Progenitor cell of endocrine pancreas (in vitro differentiated cells): Measurements from ENCODE around the gene VIP. TPM values are rescaled to one million over a fixed set of nuclear protein-coding genes. Genes with fewer than 3 reads are reported as not detected.

Source experiments
- DNase-seq: peaks from one replicate; pipeline ENCODE4 v3.0.0; 2021; ENCODE audit warnings: low spot score; ENCODE audit not compliant: unreplicated experiment
- H3K27ac Mint-ChIP-seq: 2 replicates; pipeline ENCODE4 v1.8.0; 2021; ENCODE audit warnings: mild to moderate bottlenecking, moderate library complexity, mixed read lengths
- H3K27me3 Mint-ChIP-seq: 2 replicates; pipeline ENCODE4 v1.8.0; 2021; ENCODE audit warnings: mixed read lengths
- H3K36me3 Mint-ChIP-seq: 2 replicates; pipeline ENCODE4 v1.8.0; 2022; ENCODE audit warnings: mixed read lengths; ENCODE audit not compliant: insufficient read depth
- H3K4me1 Mint-ChIP-seq: 2 replicates; pipeline ENCODE4 v1.8.0; 2021; ENCODE audit warnings: low read depth, mixed read lengths
- H3K4me3 Mint-ChIP-seq: 2 replicates; pipeline ENCODE4 v1.8.0; 2021; ENCODE audit warnings: low read depth, mild to moderate bottlenecking, moderate library complexity, mixed read lengths
- H3K9me3 Mint-ChIP-seq: 2 replicates; pipeline ENCODE4 v1.8.0; 2021; ENCODE audit warnings: low read depth, mixed read lengths
- CTCF ChIP-seq: fragments of 200-600 bp; sonication (generic); IDR thresholded peaks from one replicate; pipeline ENCODE4 v1.5.0; 2021; ENCODE audit warnings: antibody characterized with exemption, mild to moderate bottlenecking; ENCODE audit not compliant: unreplicated experiment
- total RNA-seq: library from RNA; stranded (reverse); gene quantifications from 2 replicates; pipeline ENCODE4 v1.2.1, GENCODE V29; 2021

The VIP gene
- total RNA-seq, 1 donor from 2014 or later, result not detected

GRCh38 chr6:152775428-152775827, 24.8 kb downstream of the VIP start:
- Mint-ChIP-seq H3K4me1 (no peaks in the 10 kb centered on the region), H3K4me3 (no peak overlapping the region), H3K36me3 (no peaks in the 10 kb centered on the region), H3K27me3 (no peaks in the 10 kb centered on the region), H3K9me3 (peaks cover 3% of the 10 kb centered on the region), H3K27ac (no peak overlapping the region)
- TF ChIP-seq CTCF, result no peak
- no peak for DNase-seq

GRCh38 chr6:152776833-152777232, 26.2 kb downstream of the VIP start:
- no peak for TF ChIP-seq CTCF
- no peak overlapping the region for H3K27ac Mint-ChIP-seq
- no peak for DNase-seq

GRCh38 chr6:152783217-152783878, 32.8 kb downstream of the VIP start:
- H3K36me3 Mint-ChIP-seq, result no peaks in the 10 kb centered on the region
- H3K9me3 Mint-ChIP-seq, result peaks cover 5% of the 10 kb centered on the region
- no peak for TF ChIP-seq CTCF
- no peak overlapping the region for H3K4me3 Mint-ChIP-seq
- no peak for DNase-seq
- H3K27me3 Mint-ChIP-seq, result no peaks in the 10 kb centered on the region
- no peaks in the 10 kb centered on the region for H3K4me1 Mint-ChIP-seq
- H3K27ac Mint-ChIP-seq, result no peak overlapping the region

More at GRCh38 chr6:152776833-152777232, 26.2 kb downstream of the VIP start:
- Mint-ChIP-seq H3K27me3 (no peaks in the 10 kb centered on the region), H3K36me3 (no peaks in the 10 kb centered on the region), H3K4me1 (no peaks in the 10 kb centered on the region), H3K9me3 (peaks cover 3% of the 10 kb centered on the region), H3K4me3 (no peak overlapping the region)

- Mint-ChIP-seq H3K9me3 (no peaks in the 10 kb centered on the region), H3K27me3 (no peaks in the 10 kb centered on the region), H3K27ac (no peak overlapping the region), H3K4me3 (no peak overlapping the region), H3K36me3 (no peaks in the 10 kb centered on the region), H3K4me1 (no peaks in the 10 kb centered on the region)
- DNase-seq, result no peak
- no peak for TF ChIP-seq CTCF
Measured at GRCh38 chr6:152794696-152795095, 44.1 kb downstream of the VIP start.

- H3K36me3 Mint-ChIP-seq, result no peaks in the 10 kb centered on the region
- no peak overlapping the region for H3K27ac Mint-ChIP-seq
- no peak for TF ChIP-seq CTCF
- H3K4me1 Mint-ChIP-seq, result no peaks in the 10 kb centered on the region
- H3K27me3 Mint-ChIP-seq, result no peaks in the 10 kb centered on the region
- peaks cover 8% of the 10 kb centered on the region for H3K9me3 Mint-ChIP-seq
- no peak overlapping the region for H3K4me3 Mint-ChIP-seq
- no peak for DNase-seq
Measured at GRCh38 chr6:152804150-152804549, 53.6 kb downstream of the VIP start.

Other genes with a start within 250 kb of the VIP start
- 43.8 and 58.8 TPM in 2 replicates for gene SYNE1, start 113.4 kb upstream of the VIP start, total RNA-seq
- gene MYCT1, start 52.9 kb upstream of the VIP start, total RNA-seq, result not detected in 2 replicates
- 20.9 and 21.8 TPM in 2 replicates for gene FBXO5, start 232.2 kb downstream of the VIP start, total RNA-seq